ENCODE data around the gene OSR1.
"Not testable (repeated sequence)": the region's sequence is repeated elsewhere in the genome, so short reads cannot be mapped to it uniquely, and the experiment has no call there.

Gene OSR1

GRCh38 chr2:19332503-19332902 is 25.9 kb downstream of the OSR1 start:
- no peak for DNase-seq (ENCODE audit: low read depth in 2 of 2)

- no peak for DNase-seq (ENCODE audit: low read depth in 2 of 2)
These were observed 27.0 kb downstream of the OSR1 start for GRCh38 chr2:19331450-19331849.

DNA sequence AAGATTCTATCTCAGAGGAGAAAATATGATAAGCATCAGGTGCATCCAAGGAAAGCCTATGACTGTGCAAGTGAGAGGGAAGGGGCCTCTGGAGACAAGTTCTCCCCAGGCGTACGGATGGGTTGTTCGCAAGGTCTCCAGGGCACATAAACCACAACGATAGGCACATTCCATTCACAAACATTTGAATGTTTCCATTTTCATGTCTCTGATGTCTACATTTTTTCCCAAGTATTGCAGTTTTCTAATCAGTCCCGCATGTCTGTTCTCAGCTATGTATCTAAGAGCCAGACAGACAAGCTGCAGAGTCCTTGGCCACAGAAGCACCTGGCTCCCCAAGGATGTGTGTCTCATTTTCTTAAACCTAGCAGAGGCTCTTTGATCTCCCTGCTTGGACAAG is 28.0 kb downstream of the OSR1 start:
- no peak for DNase-seq (ENCODE audit: low read depth in 2 of 2)

DNA sequence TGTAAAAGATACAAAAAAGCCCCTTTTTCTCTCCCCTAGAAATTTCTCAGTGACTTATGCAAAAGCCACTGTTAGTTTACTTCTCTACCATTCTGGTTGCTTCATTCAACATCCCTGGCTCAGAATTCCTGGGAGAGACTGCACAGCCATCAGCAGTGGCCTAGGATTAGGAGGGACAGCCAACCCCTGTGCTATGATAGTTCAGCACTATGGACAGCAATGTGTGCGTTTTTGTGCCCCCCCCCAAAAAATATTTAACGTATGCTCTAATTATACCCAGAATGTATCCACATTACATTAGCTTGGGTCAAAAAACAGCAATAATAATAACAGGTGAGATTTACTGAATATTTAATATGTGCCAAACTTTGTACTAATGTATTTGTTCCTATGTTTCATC is 29.0 kb downstream of the OSR1 start:
- no peak for DNase-seq (ENCODE audit: low read depth in 2 of 2)

DNA sequence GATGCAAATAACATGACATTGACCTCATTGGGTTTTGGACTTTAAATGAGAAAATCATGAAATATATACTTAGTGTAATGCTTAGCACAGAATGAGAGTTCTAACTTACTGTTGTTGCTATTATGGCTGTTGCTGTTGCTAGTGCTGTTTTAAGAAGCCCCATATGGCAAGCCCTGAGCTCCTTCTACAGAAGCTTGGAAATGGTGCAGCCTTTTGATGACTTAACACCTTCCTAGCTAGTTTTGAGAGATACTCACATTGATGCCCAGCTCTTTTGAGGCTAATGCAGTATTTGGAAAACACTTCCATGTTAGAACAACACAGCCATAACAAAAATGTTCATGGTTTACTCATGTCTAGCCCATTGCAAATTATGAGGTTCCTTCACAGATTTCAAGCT is 30.9 kb downstream of the OSR1 start:
- no peak for DNase-seq (ENCODE audit: low read depth in 2 of 2)

DNA sequence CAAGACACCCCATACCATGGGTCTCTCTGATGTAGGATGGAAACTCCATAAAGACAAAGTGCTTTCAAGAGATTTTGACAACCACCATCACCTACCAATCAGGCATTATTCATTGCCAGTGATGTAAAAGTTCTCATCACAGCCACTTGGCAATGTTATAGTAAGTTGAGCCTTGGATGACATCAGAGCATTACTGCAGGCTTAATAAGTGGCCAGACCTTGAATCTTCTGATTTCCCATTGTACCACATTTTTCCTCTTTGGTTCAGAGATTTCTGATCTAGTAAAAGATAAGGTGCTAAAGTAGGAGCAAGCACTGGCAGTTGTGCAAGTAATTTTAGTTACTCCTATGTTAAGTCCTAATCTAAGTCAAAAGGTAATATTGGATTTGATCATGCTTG is 36.5 kb downstream of the OSR1 start:
- no peak for DNase-seq (ENCODE audit: low read depth in 2 of 2)

GRCh38 chr2:19320813-19321212 is 37.6 kb downstream of the OSR1 start:
- no peak for DNase-seq (ENCODE audit: low read depth in 2 of 2)

- no peak for DNase-seq (ENCODE audit: low read depth in 2 of 2)
These were observed 38.7 kb downstream of the OSR1 start for GRCh38 chr2:19319698-19320097.

- DNase-seq (ENCODE audit: low read depth in 2 of 2), result no peak
These were observed 39.4 kb downstream of the OSR1 start for GRCh38 chr2:19319064-19319463.

GRCh38 chr2:19313553-19313952 is 44.9 kb downstream of the OSR1 start:
- DNase-seq (ENCODE audit: low read depth in 2 of 2), result no peak

DNA sequence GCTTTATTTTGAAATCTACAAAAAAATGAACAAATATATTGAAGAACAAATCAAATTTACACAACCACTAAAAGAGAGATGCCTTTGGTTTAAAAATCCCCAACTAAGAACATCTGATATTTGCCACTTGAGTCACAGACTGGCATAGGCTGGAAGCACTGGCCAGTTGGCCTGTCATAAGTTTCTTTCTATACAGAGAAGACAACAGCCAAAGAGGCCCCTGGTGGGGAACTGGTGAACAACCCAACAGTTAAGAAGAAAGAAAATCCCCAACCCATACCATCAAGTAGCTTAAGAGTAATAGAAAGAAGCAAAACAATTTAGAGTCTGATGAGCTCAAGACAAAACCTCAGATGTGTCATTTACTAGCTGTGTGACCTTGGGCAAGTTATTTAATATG is 45.5 kb downstream of the OSR1 start:
- no peak for DNase-seq (ENCODE audit: low read depth in 2 of 2)

DNA sequence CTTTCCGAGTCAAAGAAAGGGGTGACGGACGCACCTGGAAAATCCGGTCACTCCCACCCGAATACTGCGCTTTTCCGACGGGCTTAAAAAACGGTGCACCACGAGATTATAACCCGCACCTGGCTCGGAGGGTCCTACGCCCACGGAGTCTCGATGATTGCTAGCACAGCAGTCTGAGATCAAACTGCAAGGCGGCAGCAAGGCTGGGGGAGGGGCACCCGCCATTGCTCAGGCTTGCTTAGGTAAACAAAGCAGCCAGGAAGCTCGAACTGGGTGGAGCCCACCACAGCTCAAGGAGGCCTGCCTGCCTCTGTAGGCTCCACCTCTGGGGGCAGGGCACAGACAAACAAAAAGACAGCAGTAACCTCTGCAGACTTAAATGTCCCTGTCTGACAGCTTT is 52.4 kb downstream of the OSR1 start:
- DNase-seq (ENCODE audit: low read depth in 2 of 2), result not testable (repeated sequence)

DNA sequence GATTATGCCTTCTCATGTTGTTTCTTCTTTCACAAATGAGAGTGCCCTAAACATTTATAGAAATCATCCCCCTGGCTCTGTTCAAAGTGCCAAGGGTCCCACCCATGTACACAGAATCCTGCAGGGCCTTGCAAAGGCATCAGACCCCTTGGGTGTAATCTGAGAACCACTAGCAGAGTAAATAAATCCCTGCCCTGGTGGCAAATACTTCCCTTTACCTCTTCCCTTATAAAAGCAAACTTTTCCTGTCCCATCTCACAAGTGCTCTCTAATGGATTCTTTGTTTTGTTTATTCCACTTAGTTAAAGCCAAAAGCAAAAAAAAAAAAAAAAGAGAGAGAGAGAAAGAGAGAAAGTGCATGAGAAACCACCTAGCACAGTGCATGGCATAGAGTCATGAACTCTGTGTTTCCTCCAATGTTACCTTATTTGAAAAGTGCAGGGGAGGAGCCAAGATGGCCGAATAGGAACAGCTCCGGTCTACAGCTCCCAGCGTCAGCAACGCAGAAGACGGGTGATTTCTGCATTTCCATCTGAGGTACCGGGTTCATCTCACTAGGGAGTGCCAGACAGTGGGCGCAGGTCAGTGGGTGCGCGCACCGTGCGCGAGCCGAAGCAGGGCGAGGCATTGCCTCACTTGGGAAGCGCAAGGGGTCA is 52.9 kb downstream of the OSR1 start:
- not testable (repeated sequence) for DNase-seq (ENCODE audit: low read depth in 2 of 2)

DNA sequence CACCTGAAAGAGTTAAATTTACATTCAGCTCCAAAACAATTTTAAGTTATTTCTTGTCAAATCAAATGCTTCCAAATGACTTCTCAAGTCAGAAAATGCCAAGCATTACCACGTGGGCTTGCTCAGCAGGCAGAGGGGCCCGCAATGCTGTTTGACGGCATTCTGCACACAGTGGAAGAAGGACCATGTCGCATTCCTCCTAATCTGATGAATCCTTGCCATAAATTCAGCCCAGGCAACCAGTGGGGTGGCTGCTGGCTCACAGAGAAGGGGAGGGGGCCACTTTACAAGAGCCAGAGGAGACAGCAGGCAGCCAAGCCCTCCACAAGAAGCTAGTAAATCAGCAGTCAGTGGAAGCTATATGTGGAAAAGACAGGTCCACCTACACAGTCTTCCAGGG is 56.7 kb downstream of the OSR1 start:
- DNase-seq (ENCODE audit: low read depth in 2 of 2), result no peak

Data from activated CD8-positive, alpha-beta memory T cell treated with anti-CD3 and anti-CD28 coated beads for 4 hours (primary cell).